PC-3 (cell line): ENCODE measurements around the gene CSK. TPM values are rescaled to one million over a fixed set of nuclear protein-coding genes. Genes with fewer than 3 reads are reported as not detected.

Experiments used
- ATAC-seq: fragments of 200-7000 bp; cut with Tn5 transposase; 2 replicates; pipeline ENCODE4 v1.9.1; 2020; ENCODE audit warnings: mild to moderate bottlenecking, moderate library complexity
- BruUV-seq: library from RNA; stranded (reverse); fragments of 400-500 nt; replicated peaks from 2 replicates; lab custom pipeline; 2021; lab: Mats Ljungman, UMichigan
- CTCF ChIA-PET: fragments of 300-600 bp; sonication (Branson Sonifier 250); formaldehyde crosslinking; loops from one replicate; lab custom pipeline; 2022; ENCODE audit warnings: antibody characterized with exemption; lab: Charles Lee
- POLR2A ChIA-PET: fragments of 300-600 bp; sonication (Branson Sonifier 250); formaldehyde crosslinking; loops from one replicate; lab custom pipeline; 2022; ENCODE audit warnings: antibody characterized with exemption; ENCODE audit not compliant: unreplicated experiment; lab: Charles Lee
- DNase-seq: peaks from one replicate; pipeline ENCODE4 v3.0.0-alpha.2; 2015
- H2AFZ ChIP-seq: fragments of 300-600 bp; sonication (generic); 2 replicates; pipeline ENCODE4 v1.6.0; 2016; ENCODE audit warnings: antibody characterized with exemption, low read length
- H3F3A ChIP-seq: fragments of 300-600 bp; sonication (generic); one replicate; pipeline ENCODE4 v1.6.0; 2017; ENCODE audit warnings: antibody characterized with exemption, low read length, control low read depth, mild to moderate bottlenecking; ENCODE audit not compliant: unreplicated experiment
- H3K27ac ChIP-seq: fragments of 300-600 bp; sonication (generic); 2 replicates; pipeline ENCODE4 v1.5.1; 2016; ENCODE audit warnings: mild to moderate bottlenecking, low read length
- H3K27me3 ChIP-seq: fragments of 300-600 bp; sonication (generic); 2 replicates; pipeline ENCODE4 v1.6.1; 2016; ENCODE audit warnings: low read length, mixed read lengths
- H3K36me3 ChIP-seq: fragments of 300-600 bp; sonication (generic); 2 replicates; pipeline ENCODE4 v1.6.1; 2016; ENCODE audit warnings: low read depth, mixed run types, low read length, mixed read lengths
- H3K4me1 ChIP-seq: fragments of 300-600 bp; sonication (generic); 2 replicates; pipeline ENCODE4 v1.5.1; 2016; ENCODE audit warnings: low read length; ENCODE audit not compliant: insufficient read depth
- H3K4me2 ChIP-seq: fragments of 300-600 bp; sonication (generic); 2 replicates; pipeline ENCODE4 v1.6.0; 2016; ENCODE audit warnings: low read length
- H3K4me3 ChIP-seq: fragments of 300-600 bp; sonication (generic); 2 replicates; pipeline ENCODE4 v1.5.1; 2016; ENCODE audit warnings: mild to moderate bottlenecking, low read length, mixed read lengths
- H3K79me2 ChIP-seq: fragments of 300-600 bp; sonication (generic); 2 replicates; pipeline ENCODE4 v1.6.1; 2017; ENCODE audit warnings: low read length, mixed read lengths
- H3K9ac ChIP-seq: fragments of 300-600 bp; sonication (generic); 2 replicates; pipeline ENCODE4 v1.6.0; 2016; ENCODE audit warnings: mild to moderate bottlenecking, low read length
- H3K9me2 ChIP-seq: fragments of 300-600 bp; sonication (generic); replicated peaks from 2 replicates; pipeline ENCODE4 v1.6.1; 2016; ENCODE audit warnings: mixed run types, low read length, mixed read lengths
- H3K9me3 ChIP-seq: fragments of 300-600 bp; sonication (generic); 2 replicates; pipeline ENCODE4 v1.6.1; 2016; ENCODE audit warnings: low read length, mixed read lengths
- H4K20me1 ChIP-seq: fragments of 300-600 bp; sonication (generic); 2 replicates; pipeline ENCODE4 v1.6.1; 2016; ENCODE audit warnings: low read length, mixed read lengths
- EZH2 ChIP-seq: fragments of 300-600 bp; sonication (generic); IDR thresholded peaks from one replicate; pipeline ENCODE4 v1.6.1; 2017; ENCODE audit warnings: antibody characterized with exemption, mild to moderate bottlenecking, low read length; ENCODE audit not compliant: unreplicated experiment
- EZH2phosphoT487 ChIP-seq: fragments of 300-600 bp; sonication (generic); IDR thresholded peaks from 2 replicates; pipeline ENCODE4 v1.6.1; 2018; ENCODE audit warnings: mild to moderate bottlenecking, antibody characterized with exemption, low read length, borderline replicate concordance
- intact Hi-C: fragments of 100-400 bp; cut with micrococcal nuclease; formaldehyde crosslinking; loops from 2 replicates; pipeline ENCODE4 v1.9.0; 2023
- total RNA-seq: library from RNA; depleted of rRNA; stranded (reverse); fragments of >200 nt; gene quantifications from 2 replicates; pipeline ENCODE4 v1.2.3, GENCODE V29; 2014
- TF ChIP-seq, protein P1 (sequence below): fragments of 300-600 bp; sonication (generic); conservative IDR thresholded peaks from 2 replicates; pipeline ENCODE4 v1.5.1; 2017; ENCODE audit warnings: antibody characterized with exemption, low read depth, mild to moderate bottlenecking, low read length

The CSK gene
- total RNA-seq, 1 experiment from 2014 or later: 38.0 TPM

DNA sequence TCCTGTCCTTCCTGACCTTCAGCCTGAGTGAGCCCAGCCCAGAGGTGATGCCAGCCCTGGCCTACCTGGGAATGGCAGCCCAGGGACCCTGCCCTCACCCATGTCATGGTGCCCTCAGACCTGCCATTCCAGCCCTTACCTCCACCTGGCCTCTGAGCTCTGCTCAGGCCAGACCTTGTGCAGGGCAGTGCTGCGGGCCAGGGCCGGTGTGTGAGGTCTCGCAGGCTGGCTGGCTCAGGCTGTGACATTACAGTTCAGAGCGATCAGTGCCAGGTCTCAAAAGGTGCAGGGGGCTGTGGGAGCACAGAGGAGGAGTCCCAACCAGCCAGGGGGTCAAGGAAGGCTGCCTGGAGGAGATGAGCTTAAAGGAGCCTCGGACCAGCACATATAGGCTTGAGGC, 38.2 kb downstream of the CSK start:
- ChIA-PET POLR2A (no interaction called here), CTCF (no interaction called here)
- H3K4me2 ChIP-seq: no peak overlapping the region
- H3K79me2 ChIP-seq: no peaks in the 10 kb centered on the region
- H3K4me1 ChIP-seq: peaks cover 30% of the 10 kb centered on the region
- no peaks in the 10 kb centered on the region for H3K36me3 ChIP-seq
- no peak for ATAC-seq
- H3F3A ChIP-seq: no peaks in the 10 kb centered on the region
- no peaks in the 10 kb centered on the region for H4K20me1 ChIP-seq
- H3K9ac ChIP-seq: no peak overlapping the region
- TF ChIP-seq EZH2phosphoT487 (no peak), EZH2 (no peak)
- TF ChIP-seq, protein P1, sequence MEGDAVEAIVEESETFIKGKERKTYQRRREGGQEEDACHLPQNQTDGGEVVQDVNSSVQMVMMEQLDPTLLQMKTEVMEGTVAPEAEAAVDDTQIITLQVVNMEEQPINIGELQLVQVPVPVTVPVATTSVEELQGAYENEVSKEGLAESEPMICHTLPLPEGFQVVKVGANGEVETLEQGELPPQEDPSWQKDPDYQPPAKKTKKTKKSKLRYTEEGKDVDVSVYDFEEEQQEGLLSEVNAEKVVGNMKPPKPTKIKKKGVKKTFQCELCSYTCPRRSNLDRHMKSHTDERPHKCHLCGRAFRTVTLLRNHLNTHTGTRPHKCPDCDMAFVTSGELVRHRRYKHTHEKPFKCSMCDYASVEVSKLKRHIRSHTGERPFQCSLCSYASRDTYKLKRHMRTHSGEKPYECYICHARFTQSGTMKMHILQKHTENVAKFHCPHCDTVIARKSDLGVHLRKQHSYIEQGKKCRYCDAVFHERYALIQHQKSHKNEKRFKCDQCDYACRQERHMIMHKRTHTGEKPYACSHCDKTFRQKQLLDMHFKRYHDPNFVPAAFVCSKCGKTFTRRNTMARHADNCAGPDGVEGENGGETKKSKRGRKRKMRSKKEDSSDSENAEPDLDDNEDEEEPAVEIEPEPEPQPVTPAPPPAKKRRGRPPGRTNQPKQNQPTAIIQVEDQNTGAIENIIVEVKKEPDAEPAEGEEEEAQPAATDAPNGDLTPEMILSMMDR: no peak
- intact Hi-C loops: no loop called here
- H3K27me3 ChIP-seq: no peaks in the 10 kb centered on the region
- no peak overlapping the region for H3K4me3 ChIP-seq
- no peaks in the 10 kb centered on the region for H3K9me3 ChIP-seq
- H2AFZ ChIP-seq: no peak overlapping the region
- H3K9me2 ChIP-seq: no peaks in the 10 kb centered on the region
- no peak for DNase-seq
- no TSS peak for BruUV-seq
- H3K27ac ChIP-seq: no peak overlapping the region

DNA sequence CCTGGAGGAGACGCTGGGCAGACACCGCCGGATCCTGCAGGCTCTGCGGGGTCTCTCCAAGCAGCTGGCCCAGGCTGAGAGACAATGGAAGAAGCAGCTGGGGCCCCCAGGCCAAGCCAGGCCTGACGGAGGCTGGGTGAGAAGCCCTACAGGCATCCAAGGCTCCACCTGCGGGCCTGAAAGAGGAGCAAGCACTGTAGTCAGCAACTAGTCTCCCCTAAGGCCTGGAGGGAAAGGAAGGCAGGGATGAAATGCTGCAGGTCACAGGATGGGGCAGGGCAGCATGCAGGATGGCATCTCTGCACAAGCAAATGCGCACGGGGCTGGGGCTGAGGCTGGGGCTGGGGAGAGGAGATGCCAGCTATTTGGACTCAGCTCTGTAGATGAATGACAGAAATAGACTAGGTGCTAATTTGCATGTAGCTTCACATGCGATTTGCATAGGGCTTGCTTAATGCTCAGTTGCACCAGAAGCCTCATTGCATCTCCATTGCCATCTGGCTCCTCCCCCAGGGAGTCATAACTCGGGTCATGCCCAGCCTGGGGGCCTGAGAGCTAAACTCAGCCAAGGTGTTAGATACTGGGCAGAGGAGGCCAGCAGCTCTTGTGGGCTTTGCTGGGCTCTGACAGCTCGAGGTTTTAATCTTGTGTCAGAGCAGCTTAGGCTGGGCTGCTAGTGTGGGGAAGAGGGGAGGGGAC, 39.4 kb downstream of the CSK start:
- TF ChIP-seq, protein P1: no peak
- TF ChIP-seq EZH2phosphoT487 (no peak), EZH2 (no peak)
- intact Hi-C loops: no loop called here
- DNase-seq: no peak
- Histone ChIP-seq H3K27me3 (no peaks in the 10 kb centered on the region), H3K4me1 (peaks cover 25% of the 10 kb centered on the region), H3K27ac (no peak overlapping the region), H4K20me1 (no peaks in the 10 kb centered on the region), H3K9ac (no peak overlapping the region), H3K4me2 (no peak overlapping the region), H3F3A (no peaks in the 10 kb centered on the region), H3K9me3 (no peaks in the 10 kb centered on the region), H3K36me3 (no peaks in the 10 kb centered on the region), H3K9me2 (no peaks in the 10 kb centered on the region), H3K4me3 (no peak overlapping the region), H2AFZ (no peak overlapping the region), H3K79me2 (no peaks in the 10 kb centered on the region)
- CTCF ChIA-PET: no interaction called here
- BruUV-seq: no TSS peak
- POLR2A ChIA-PET: no interaction called here
- no peak for ATAC-seq

DNA sequence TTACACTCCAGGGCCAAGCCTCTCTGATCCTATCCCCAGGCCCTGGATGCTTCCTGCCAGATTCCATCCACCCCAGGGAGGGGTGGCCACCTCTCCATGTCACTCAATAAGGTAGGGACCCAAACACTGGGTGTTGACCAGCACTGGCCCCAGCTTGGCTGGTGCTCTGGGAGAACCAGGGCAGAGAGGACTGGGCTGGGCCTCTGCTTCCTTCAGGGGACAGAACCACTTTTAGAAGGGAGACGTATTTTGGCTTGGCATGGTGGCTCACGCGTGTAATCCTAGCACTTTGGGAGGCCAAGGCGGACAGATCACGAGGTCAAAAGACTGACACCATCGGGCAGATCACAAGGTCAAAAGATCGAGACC, 39.9 kb downstream of the CSK start:
- H3K27me3 ChIP-seq: no peaks in the 10 kb centered on the region
- ChIA-PET CTCF (no interaction called here), POLR2A (no interaction called here)
- H3K27ac ChIP-seq: no peak overlapping the region
- H3K4me2 ChIP-seq: no peak overlapping the region
- TF ChIP-seq, protein P1: no peak
- no peak for TF ChIP-seq EZH2
- no peak for TF ChIP-seq EZH2phosphoT487
- no peaks in the 10 kb centered on the region for H3K9me3 ChIP-seq
- no TSS peak for BruUV-seq
- H3K9ac ChIP-seq: no peak overlapping the region
- intact Hi-C loops: no loop called here
- no peak overlapping the region for H2AFZ ChIP-seq
- H3K4me3 ChIP-seq: no peak overlapping the region
- no peaks in the 10 kb centered on the region for H3K79me2 ChIP-seq
- no peaks in the 10 kb centered on the region for H4K20me1 ChIP-seq
- no peaks in the 10 kb centered on the region for H3K9me2 ChIP-seq
- no peak for DNase-seq
- no peaks in the 10 kb centered on the region for H3K36me3 ChIP-seq
- peaks cover 22% of the 10 kb centered on the region for H3K4me1 ChIP-seq
- H3F3A ChIP-seq: no peaks in the 10 kb centered on the region
- no peak for ATAC-seq
